Adrenal gland (tissue), 5 donors: ENCODE results near the gene PCYOX1L.

Source experiments
- POLR2A ChIP-seq, 2 donors: fragments of 450-650 bp; IDR thresholded peaks; one replicate each; pipeline ENCODE4 v1.6.1; 2017; ENCODE audit warnings: antibody characterized with exemption in 2 of 2, mild to moderate bottlenecking in 2 of 2, moderate library complexity in 1 of 2
- TF ChIP-seq, protein P1 (sequence below), 6 experiments: fragments of 450-650 bp in 4 of 6; fragments of 200-600 bp in 2 of 6; sonication (generic) in 1 of 6; IDR thresholded peaks; 1 replicate in 5 of 6; 2 replicates in 1 of 6; pipeline versions ENCODE4 v1.5.1 to v1.8.0; 2016 to 2021; ENCODE audit warnings: antibody characterized with exemption in 6 of 6, mild to moderate bottlenecking in 2 of 6, moderate library complexity in 1 of 6
- donor health status: DM: no; HTN: no; CAD: no.

GRCh38 chr5:149392718-149393117 is 34.9 kb downstream of the PCYOX1L start:
- TF ChIP-seq, protein P1, sequence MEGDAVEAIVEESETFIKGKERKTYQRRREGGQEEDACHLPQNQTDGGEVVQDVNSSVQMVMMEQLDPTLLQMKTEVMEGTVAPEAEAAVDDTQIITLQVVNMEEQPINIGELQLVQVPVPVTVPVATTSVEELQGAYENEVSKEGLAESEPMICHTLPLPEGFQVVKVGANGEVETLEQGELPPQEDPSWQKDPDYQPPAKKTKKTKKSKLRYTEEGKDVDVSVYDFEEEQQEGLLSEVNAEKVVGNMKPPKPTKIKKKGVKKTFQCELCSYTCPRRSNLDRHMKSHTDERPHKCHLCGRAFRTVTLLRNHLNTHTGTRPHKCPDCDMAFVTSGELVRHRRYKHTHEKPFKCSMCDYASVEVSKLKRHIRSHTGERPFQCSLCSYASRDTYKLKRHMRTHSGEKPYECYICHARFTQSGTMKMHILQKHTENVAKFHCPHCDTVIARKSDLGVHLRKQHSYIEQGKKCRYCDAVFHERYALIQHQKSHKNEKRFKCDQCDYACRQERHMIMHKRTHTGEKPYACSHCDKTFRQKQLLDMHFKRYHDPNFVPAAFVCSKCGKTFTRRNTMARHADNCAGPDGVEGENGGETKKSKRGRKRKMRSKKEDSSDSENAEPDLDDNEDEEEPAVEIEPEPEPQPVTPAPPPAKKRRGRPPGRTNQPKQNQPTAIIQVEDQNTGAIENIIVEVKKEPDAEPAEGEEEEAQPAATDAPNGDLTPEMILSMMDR (IDR thresholded peaks at IDR 0.05) = no peak
- TF ChIP-seq POLR2A (IDR thresholded peaks at IDR 0.05) = no peak
